HL-60 (cell line): ENCODE measurements around the gene MPC1.

Experiments used
- GABPA ChIP-seq: IDR thresholded peaks from 2 replicates; pipeline ENCODE4 v1.6.1; 2012; ENCODE audit warnings: low read depth
- TF ChIP-seq, protein P1 (sequence below): IDR thresholded peaks from one replicate; pipeline ENCODE4 v1.5.1; 2011; ENCODE audit warnings: low read length, control low read depth, inconsistent platforms; ENCODE audit not compliant: insufficient read depth

DNA sequence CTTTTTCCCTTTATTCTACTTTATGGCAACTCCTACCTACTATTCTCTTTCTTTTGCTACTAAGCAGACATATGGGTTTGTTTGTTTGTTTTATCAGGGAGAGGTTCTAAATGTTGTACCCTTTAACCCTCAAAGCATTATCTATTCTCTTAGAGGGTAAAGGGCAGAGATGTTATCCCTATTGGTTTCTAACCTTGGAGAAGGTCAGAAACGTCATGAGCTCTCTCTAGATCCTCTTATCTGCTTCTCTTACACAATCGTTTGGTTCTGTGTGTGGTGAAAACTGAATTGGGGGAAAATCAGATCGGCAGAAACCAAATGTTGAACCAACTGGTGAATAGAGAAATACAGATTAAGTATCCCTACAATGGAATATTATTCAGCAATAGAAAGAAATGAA, 6.4 kb upstream of the MPC1 start:
- no peak for TF ChIP-seq GABPA
- TF ChIP-seq, protein P1, sequence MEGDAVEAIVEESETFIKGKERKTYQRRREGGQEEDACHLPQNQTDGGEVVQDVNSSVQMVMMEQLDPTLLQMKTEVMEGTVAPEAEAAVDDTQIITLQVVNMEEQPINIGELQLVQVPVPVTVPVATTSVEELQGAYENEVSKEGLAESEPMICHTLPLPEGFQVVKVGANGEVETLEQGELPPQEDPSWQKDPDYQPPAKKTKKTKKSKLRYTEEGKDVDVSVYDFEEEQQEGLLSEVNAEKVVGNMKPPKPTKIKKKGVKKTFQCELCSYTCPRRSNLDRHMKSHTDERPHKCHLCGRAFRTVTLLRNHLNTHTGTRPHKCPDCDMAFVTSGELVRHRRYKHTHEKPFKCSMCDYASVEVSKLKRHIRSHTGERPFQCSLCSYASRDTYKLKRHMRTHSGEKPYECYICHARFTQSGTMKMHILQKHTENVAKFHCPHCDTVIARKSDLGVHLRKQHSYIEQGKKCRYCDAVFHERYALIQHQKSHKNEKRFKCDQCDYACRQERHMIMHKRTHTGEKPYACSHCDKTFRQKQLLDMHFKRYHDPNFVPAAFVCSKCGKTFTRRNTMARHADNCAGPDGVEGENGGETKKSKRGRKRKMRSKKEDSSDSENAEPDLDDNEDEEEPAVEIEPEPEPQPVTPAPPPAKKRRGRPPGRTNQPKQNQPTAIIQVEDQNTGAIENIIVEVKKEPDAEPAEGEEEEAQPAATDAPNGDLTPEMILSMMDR, result no peak
